IgD-negative memory B cell (primary cell): Measurements from ENCODE around the gene WNT2B. TPM values are rescaled to one million over a fixed set of nuclear protein-coding genes. Genes with fewer than 3 reads are reported as not detected.
"Not testable (repeated sequence)": the region's sequence is repeated elsewhere in the genome, so short reads cannot be mapped to it uniquely, and the experiment has no call there.

Experiments used
- H3K27ac Mint-ChIP-seq, 3 donors: one replicate each; pipeline ENCODE4 v1.8.0; 2020 to 2022; ENCODE audit warnings: mild to moderate bottlenecking in 3 of 3, mixed read lengths in 3 of 3, moderate library complexity in 1 of 3
- H3K27me3 Mint-ChIP-seq: one replicate; pipeline ENCODE4 v1.8.0; 2021; ENCODE audit warnings: mixed read lengths
- H3K36me3 Mint-ChIP-seq: one replicate; pipeline ENCODE4 v1.8.0; 2020; ENCODE audit warnings: mild to moderate bottlenecking, mixed read lengths
- H3K4me1 Mint-ChIP-seq, 3 donors: one replicate each; pipeline ENCODE4 v1.8.0; 2020 to 2022; ENCODE audit warnings: mixed read lengths in 3 of 3, mild to moderate bottlenecking in 1 of 3
- H3K4me3 Mint-ChIP-seq, 4 donors: one replicate each; pipeline ENCODE4 v1.8.0; 2020 to 2022; ENCODE audit warnings: mild to moderate bottlenecking in 4 of 4, mixed read lengths in 4 of 4, moderate library complexity in 3 of 4
- H3K9me3 Mint-ChIP-seq, 3 donors: one replicate each; pipeline ENCODE4 v1.8.0; 2020 to 2021; ENCODE audit warnings: mixed read lengths in 3 of 3, mild to moderate bottlenecking in 1 of 3
- polyA plus RNA-seq: library from polyadenylated mRNA; unstranded; fragments of 300-500 nt; fragmentation: Illumina TruSeq; gene quantifications from one replicate; pipeline ENCODE4 v1.2.3, GENCODE V29; 2021

The WNT2B gene
- 0.09 TPM for polyA plus RNA-seq

- Mint-ChIP-seq H3K27me3 (peaks cover 10% of the 10 kb centered on the region), H3K27ac (peak within 1 kb of the TSS in 1 of 3 donors; percentile 80), H3K4me1 (peaks cover 0 to 15% (median 13%) of the 10 kb centered on the region in 3 donors), H3K9me3 (no peaks in the 10 kb centered on the region), H3K36me3 (no peaks in the 10 kb centered on the region), H3K4me3 (peak within 1 kb of the TSS; percentile 81 to 93 (median 88))
Measured at GRCh38 chr1:112508278-112509004, at the start of gene WNT2B. Gene WNT2B (plus strand): TSS chr1:112508965. CDS start chr1:112509263, 298 bp downstream.

GRCh38 chr1:112460615-112461014 is 48.1 kb upstream of the WNT2B start:
- H3K4me1 Mint-ChIP-seq = peaks cover 15 to 19% (median 19%) of the 10 kb centered on the region in 3 donors
- H3K9me3 Mint-ChIP-seq = no peaks in the 10 kb centered on the region
- H3K27ac Mint-ChIP-seq = no peak overlapping the region
- H3K36me3 Mint-ChIP-seq = peaks cover 4% of the 10 kb centered on the region
- no peak overlapping the region for H3K4me3 Mint-ChIP-seq
- H3K27me3 Mint-ChIP-seq = peaks cover 22% of the 10 kb centered on the region

GRCh38 chr1:112461200-112461871 is 47.4 kb upstream of the WNT2B start:
- no peak overlapping the region for H3K27ac Mint-ChIP-seq
- H3K4me3 Mint-ChIP-seq = peak overlapping the region in 1 of 4 donors; percentile 4
- no peaks in the 10 kb centered on the region for H3K36me3 Mint-ChIP-seq

GRCh38 chr1:112462953-112463279 is 45.8 kb upstream of the WNT2B start:
- peaks cover 18% of the 10 kb centered on the region for H3K27me3 Mint-ChIP-seq
- peaks cover 28 to 34% (median 32%) of the 10 kb centered on the region in 3 donors for H3K4me1 Mint-ChIP-seq
- no peaks in the 10 kb centered on the region for H3K9me3 Mint-ChIP-seq
- H3K36me3 Mint-ChIP-seq = no peaks in the 10 kb centered on the region
- no peak overlapping the region for H3K27ac Mint-ChIP-seq
- H3K4me3 Mint-ChIP-seq = peak overlapping the region in 3 of 4 donors; percentile 5 to 69 (median 66)

More at GRCh38 chr1:112461200-112461871, 47.4 kb upstream of the WNT2B start:
- H3K27me3 Mint-ChIP-seq = peaks cover 22% of the 10 kb centered on the region
- H3K9me3 Mint-ChIP-seq = no peaks in the 10 kb centered on the region
- peaks cover 22 to 24% (median 24%) of the 10 kb centered on the region in 3 donors for H3K4me1 Mint-ChIP-seq

- Mint-ChIP-seq H3K27me3 (peaks cover 18% of the 10 kb centered on the region), H3K4me3 (no peak overlapping the region), H3K27ac (no peak overlapping the region), H3K4me1 (peaks cover 28 to 34% (median 32%) of the 10 kb centered on the region in 3 donors), H3K9me3 (no peaks in the 10 kb centered on the region), H3K36me3 (no peaks in the 10 kb centered on the region)
Measured at GRCh38 chr1:112464501-112464900, 44.3 kb upstream of the WNT2B start.

GRCh38 chr1:112465122-112465521 is 43.6 kb upstream of the WNT2B start:
- H3K4me1 Mint-ChIP-seq = peaks cover 28 to 34% (median 32%) of the 10 kb centered on the region in 3 donors
- no peaks in the 10 kb centered on the region for H3K36me3 Mint-ChIP-seq
- H3K27ac Mint-ChIP-seq = peak overlapping the region in 2 of 3 donors; percentile 5 to 73
- peak overlapping the region in 1 of 4 donors; percentile 55 for H3K4me3 Mint-ChIP-seq
- H3K9me3 Mint-ChIP-seq = no peaks in the 10 kb centered on the region
- H3K27me3 Mint-ChIP-seq = peaks cover 20% of the 10 kb centered on the region

- Mint-ChIP-seq H3K27me3 (peaks cover 20% of the 10 kb centered on the region), H3K4me1 (peaks cover 28 to 34% (median 32%) of the 10 kb centered on the region in 3 donors), H3K27ac (peak overlapping the region; percentile 73 to 90 (median 73)), H3K9me3 (no peaks in the 10 kb centered on the region), H3K4me3 (peak overlapping the region; percentile 52 to 93 (median 82)), H3K36me3 (no peaks in the 10 kb centered on the region)
Measured at GRCh38 chr1:112466078-112466660, 42.6 kb upstream of the WNT2B start.

- Mint-ChIP-seq H3K27me3 (peaks cover 21% of the 10 kb centered on the region), H3K4me1 (peaks cover 16 to 22% (median 19%) of the 10 kb centered on the region in 3 donors)
- not testable (repeated sequence) for H3K9me3 Mint-ChIP-seq, H3K36me3 Mint-ChIP-seq, H3K27ac Mint-ChIP-seq, H3K4me3 Mint-ChIP-seq
Measured at GRCh38 chr1:112470324-112470723, 38.4 kb upstream of the WNT2B start.

GRCh38 chr1:112470966-112471365 is 37.8 kb upstream of the WNT2B start:
- Mint-ChIP-seq H3K36me3 (no peaks in the 10 kb centered on the region), H3K4me3 (no peak overlapping the region), H3K27ac (no peak overlapping the region), H3K4me1 (peaks cover 9 to 17% (median 13%) of the 10 kb centered on the region in 3 donors), H3K9me3 (peaks cover 0 to 7% (median 0%) of the 10 kb centered on the region in 3 donors), H3K27me3 (peaks cover 18% of the 10 kb centered on the region)

- no peaks in the 10 kb centered on the region for H3K36me3 Mint-ChIP-seq
- peaks cover 3 to 11% (median 5%) of the 10 kb centered on the region in 3 donors for H3K9me3 Mint-ChIP-seq
- H3K27me3 Mint-ChIP-seq = peaks cover 19% of the 10 kb centered on the region
- H3K27ac Mint-ChIP-seq = peak overlapping the region in 1 of 3 donors; percentile 33
- H3K4me3 Mint-ChIP-seq = no peak overlapping the region
- H3K4me1 Mint-ChIP-seq = peaks cover 0 to 6% (median 2%) of the 10 kb centered on the region in 3 donors
Measured at GRCh38 chr1:112472142-112472541, 36.6 kb upstream of the WNT2B start.

GRCh38 chr1:112477550-112477949 is 31.2 kb upstream of the WNT2B start:
- peaks cover 11% of the 10 kb centered on the region for H3K36me3 Mint-ChIP-seq
- H3K9me3 Mint-ChIP-seq = peaks cover 6 to 26% (median 16%) of the 10 kb centered on the region in 3 donors
- no peak overlapping the region for H3K27ac Mint-ChIP-seq
- H3K4me3 Mint-ChIP-seq = no peak overlapping the region
- H3K27me3 Mint-ChIP-seq = peaks cover 5% of the 10 kb centered on the region
- no peaks in the 10 kb centered on the region for H3K4me1 Mint-ChIP-seq

GRCh38 chr1:112478314-112478713 is 30.5 kb upstream of the WNT2B start:
- H3K36me3 Mint-ChIP-seq = peaks cover 12% of the 10 kb centered on the region
- H3K27me3 Mint-ChIP-seq = peaks cover 4% of the 10 kb centered on the region
- peaks cover 6 to 25% (median 16%) of the 10 kb centered on the region in 3 donors for H3K9me3 Mint-ChIP-seq
- H3K27ac Mint-ChIP-seq = no peak overlapping the region
- H3K4me1 Mint-ChIP-seq = no peaks in the 10 kb centered on the region
- H3K4me3 Mint-ChIP-seq = peak overlapping the region in 1 of 4 donors; percentile 20

- not testable (repeated sequence) for H3K27me3 Mint-ChIP-seq, H3K4me1 Mint-ChIP-seq, H3K36me3 Mint-ChIP-seq, H3K27ac Mint-ChIP-seq, H3K9me3 Mint-ChIP-seq, H3K4me3 Mint-ChIP-seq
Measured at GRCh38 chr1:112486063-112486462, 22.7 kb upstream of the WNT2B start.

GRCh38 chr1:112487686-112488085 is 21.1 kb upstream of the WNT2B start:
- H3K4me1 Mint-ChIP-seq, H3K9me3 Mint-ChIP-seq, H3K36me3 Mint-ChIP-seq, H3K4me3 Mint-ChIP-seq, H3K27ac Mint-ChIP-seq, H3K27me3 Mint-ChIP-seq: not testable (repeated sequence)

GRCh38 chr1:112488141-112488540 is 20.6 kb upstream of the WNT2B start:
- peaks cover 8% of the 10 kb centered on the region for H3K27me3 Mint-ChIP-seq
- H3K36me3 Mint-ChIP-seq = peaks cover 5% of the 10 kb centered on the region
- H3K27ac Mint-ChIP-seq = no peak overlapping the region
- no peaks in the 10 kb centered on the region for H3K9me3 Mint-ChIP-seq
- H3K4me3 Mint-ChIP-seq = no peak overlapping the region
- H3K4me1 Mint-ChIP-seq = no peaks in the 10 kb centered on the region
